Type B pancreatic cell (in vitro differentiated cells): ENCODE data around the gene CBARP. TPM values are rescaled to one million over a fixed set of nuclear protein-coding genes. Genes with fewer than 3 reads are reported as not detected.

Experiments
- DNase-seq: peaks from one replicate; pipeline ENCODE4 v3.0.0; 2021; ENCODE audit warnings: mixed read lengths; ENCODE audit not compliant: unreplicated experiment; ENCODE audit errors: extremely low spot score
- H3K27ac Mint-ChIP-seq: 2 replicates; pipeline ENCODE4 v1.8.0; 2021; ENCODE audit warnings: mild to moderate bottlenecking, mixed read lengths
- H3K27me3 Mint-ChIP-seq: 2 replicates; pipeline ENCODE4 v1.8.0; 2021; ENCODE audit warnings: mixed read lengths
- H3K36me3 Mint-ChIP-seq: 2 replicates; pipeline ENCODE4 v1.8.0; 2021; ENCODE audit warnings: mixed read lengths
- H3K4me1 Mint-ChIP-seq: one replicate; pipeline ENCODE4 v1.8.0; 2021; ENCODE audit warnings: mixed read lengths; ENCODE audit not compliant: unreplicated experiment
- H3K4me3 Mint-ChIP-seq: 2 replicates; pipeline ENCODE4 v1.8.0; 2021; ENCODE audit warnings: mild to moderate bottlenecking, mixed read lengths
- H3K9me3 Mint-ChIP-seq: 2 replicates; pipeline ENCODE4 v1.8.0; 2021; ENCODE audit warnings: mixed read lengths
- total RNA-seq: library from RNA; stranded (reverse); gene quantifications from 2 replicates; pipeline ENCODE4 v1.2.1, GENCODE V29; 2021; ENCODE audit warnings: low replicate concordance
- TF ChIP-seq, protein P1 (sequence below): fragments of 200-600 bp; sonication (generic); conservative IDR thresholded peaks from 2 replicates; pipeline ENCODE4 v1.5.0; 2021; ENCODE audit warnings: antibody characterized with exemption, mild to moderate bottlenecking

CBARP gene
- total RNA-seq, 1 donor from 2014 or later = 10.8 TPM

DNA sequence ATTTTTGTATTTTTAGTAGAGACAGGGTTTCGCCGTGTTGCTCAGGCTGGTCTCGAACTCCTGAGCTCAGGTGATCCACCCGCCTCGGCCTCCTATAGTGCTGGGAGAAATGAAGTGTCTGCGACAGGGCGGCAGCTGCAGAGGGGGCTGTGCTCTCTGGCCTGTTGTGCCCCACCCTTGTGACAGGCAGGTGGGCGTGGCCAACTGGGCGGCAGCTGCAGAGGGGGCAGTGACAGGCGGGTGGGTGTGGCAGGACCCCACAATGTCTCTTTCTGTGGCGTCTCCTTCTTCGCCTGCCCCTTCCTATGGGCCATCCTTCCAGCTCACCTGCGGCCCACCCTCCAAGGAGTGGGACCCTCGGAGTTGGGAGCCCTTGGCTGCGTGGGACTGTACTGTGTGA, 20.4 kb downstream of the CBARP start:
- H3K27me3 Mint-ChIP-seq = no peaks in the 10 kb centered on the region
- DNase-seq = no peak
- peaks cover 5% of the 10 kb centered on the region for H3K36me3 Mint-ChIP-seq
- H3K4me1 Mint-ChIP-seq = peaks cover 11% of the 10 kb centered on the region
- H3K4me3 Mint-ChIP-seq = no peak overlapping the region
- TF ChIP-seq, protein P1, sequence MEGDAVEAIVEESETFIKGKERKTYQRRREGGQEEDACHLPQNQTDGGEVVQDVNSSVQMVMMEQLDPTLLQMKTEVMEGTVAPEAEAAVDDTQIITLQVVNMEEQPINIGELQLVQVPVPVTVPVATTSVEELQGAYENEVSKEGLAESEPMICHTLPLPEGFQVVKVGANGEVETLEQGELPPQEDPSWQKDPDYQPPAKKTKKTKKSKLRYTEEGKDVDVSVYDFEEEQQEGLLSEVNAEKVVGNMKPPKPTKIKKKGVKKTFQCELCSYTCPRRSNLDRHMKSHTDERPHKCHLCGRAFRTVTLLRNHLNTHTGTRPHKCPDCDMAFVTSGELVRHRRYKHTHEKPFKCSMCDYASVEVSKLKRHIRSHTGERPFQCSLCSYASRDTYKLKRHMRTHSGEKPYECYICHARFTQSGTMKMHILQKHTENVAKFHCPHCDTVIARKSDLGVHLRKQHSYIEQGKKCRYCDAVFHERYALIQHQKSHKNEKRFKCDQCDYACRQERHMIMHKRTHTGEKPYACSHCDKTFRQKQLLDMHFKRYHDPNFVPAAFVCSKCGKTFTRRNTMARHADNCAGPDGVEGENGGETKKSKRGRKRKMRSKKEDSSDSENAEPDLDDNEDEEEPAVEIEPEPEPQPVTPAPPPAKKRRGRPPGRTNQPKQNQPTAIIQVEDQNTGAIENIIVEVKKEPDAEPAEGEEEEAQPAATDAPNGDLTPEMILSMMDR = no peak
- no peak overlapping the region for H3K27ac Mint-ChIP-seq
- H3K9me3 Mint-ChIP-seq = no peaks in the 10 kb centered on the region

DNA sequence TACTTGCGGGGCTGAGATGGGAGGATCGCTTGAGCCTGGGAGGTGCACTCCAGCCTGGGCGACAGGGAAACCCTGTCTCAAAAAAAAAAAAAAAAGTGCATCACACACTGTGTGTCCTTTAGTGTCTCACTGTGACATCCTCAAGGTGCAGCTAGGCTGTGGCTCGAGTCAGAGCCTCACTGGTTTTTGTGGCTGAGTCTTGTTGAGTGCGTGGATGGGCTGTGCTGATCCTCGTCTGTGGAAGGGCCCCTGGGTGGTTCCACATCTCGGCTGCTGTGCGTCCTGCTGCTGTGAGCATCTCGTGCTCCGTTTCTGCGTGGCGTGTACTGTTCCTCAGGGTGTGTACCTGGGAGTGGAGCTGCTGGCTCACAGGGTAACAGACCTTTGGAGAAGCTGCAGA, 21.0 kb downstream of the CBARP start:
- H3K27ac Mint-ChIP-seq = no peak overlapping the region

DNA sequence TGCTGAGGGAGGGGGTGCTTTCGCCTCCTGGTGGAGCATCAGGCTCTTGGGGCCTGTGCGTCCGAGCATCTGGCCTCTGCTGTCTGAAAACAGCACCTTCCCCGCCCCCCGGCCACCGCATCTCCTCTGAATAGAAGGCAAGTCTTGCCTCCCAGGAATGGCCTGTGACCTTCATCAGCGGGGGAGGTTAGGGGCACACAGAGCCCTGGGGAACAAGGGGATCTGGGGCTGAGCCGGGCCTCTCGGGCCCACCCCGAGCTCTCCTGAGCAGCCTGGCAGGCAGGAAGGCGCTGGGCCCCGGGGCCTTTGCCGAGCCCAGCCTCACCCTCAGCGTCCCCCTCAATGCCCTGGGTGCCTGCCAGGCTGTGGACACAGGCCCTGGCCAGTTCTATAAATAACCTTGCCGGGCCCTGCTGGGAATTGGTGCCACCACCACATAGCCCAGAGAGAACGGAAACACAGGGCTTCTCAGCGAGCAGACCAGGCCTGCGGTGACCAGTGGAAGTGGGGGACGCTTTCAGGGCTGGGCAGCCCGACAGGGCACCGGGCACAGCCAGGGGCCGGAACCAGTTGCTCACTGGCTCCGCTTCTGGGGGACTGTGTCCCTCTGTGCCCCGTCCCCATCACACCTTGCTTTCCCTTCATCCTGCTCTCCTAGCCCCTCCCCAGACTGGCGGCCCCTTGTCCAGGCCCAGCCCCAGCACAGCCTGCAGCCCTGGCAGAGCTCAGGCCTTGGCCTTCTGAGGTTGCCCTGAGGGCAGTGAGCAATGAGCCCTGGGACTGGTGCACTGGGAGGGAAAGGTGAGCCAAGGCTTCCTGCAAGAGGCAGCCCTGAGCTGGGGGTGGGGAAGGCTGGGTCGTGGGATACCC, 22.7 kb downstream of the CBARP start:
- Mint-ChIP-seq H3K27ac (no peak overlapping the region), H3K36me3 (peaks cover 8% of the 10 kb centered on the region), H3K9me3 (no peaks in the 10 kb centered on the region), H3K4me3 (no peak overlapping the region), H3K27me3 (no peaks in the 10 kb centered on the region), H3K4me1 (peaks cover 15% of the 10 kb centered on the region)
- DNase-seq = no peak
- TF ChIP-seq, protein P1 = no peak

More for the DNA sequence above, 21.0 kb downstream of the CBARP start:
- no peak for DNase-seq
- Mint-ChIP-seq H3K36me3 (peaks cover 5% of the 10 kb centered on the region), H3K9me3 (no peaks in the 10 kb centered on the region), H3K4me3 (no peak overlapping the region), H3K27me3 (no peaks in the 10 kb centered on the region), H3K4me1 (peaks cover 12% of the 10 kb centered on the region)
- TF ChIP-seq, protein P1 = no peak

DNA sequence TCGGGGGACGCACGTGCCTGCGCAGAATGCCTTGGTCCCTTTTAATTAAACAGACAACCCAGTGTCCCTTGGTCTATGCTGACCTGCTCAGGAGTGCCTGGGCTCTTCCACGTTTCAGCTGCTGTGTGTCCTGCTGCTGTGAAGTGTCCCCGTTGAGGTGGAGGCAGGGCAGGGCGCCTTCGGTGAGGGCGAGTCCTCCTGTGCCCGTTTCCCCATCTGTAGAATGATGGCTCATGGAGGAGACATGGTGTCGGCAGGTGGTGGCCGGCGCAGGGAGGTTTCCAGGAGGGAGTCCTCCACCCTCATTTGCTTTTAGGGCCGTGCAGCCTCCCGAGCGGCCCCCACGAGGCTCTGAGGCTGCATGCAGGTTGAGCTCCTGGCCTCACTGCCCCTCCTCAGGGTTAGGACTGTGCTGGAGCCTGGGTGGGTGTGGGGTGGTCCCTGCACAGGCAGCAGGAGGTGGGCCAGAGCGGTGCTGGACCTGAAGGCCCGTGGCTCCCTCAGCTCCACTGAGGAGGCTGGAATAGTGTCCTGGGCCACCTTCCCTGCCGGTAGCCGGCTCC, 23.4 kb downstream of the CBARP start:
- Mint-ChIP-seq H3K36me3 (peaks cover 8% of the 10 kb centered on the region), H3K27ac (peak overlapping the region; percentile 88), H3K9me3 (no peaks in the 10 kb centered on the region), H3K27me3 (no peaks in the 10 kb centered on the region), H3K4me3 (no peak overlapping the region), H3K4me1 (peaks cover 15% of the 10 kb centered on the region)
- DNase-seq = no peak
- TF ChIP-seq, protein P1 = no peak

DNA sequence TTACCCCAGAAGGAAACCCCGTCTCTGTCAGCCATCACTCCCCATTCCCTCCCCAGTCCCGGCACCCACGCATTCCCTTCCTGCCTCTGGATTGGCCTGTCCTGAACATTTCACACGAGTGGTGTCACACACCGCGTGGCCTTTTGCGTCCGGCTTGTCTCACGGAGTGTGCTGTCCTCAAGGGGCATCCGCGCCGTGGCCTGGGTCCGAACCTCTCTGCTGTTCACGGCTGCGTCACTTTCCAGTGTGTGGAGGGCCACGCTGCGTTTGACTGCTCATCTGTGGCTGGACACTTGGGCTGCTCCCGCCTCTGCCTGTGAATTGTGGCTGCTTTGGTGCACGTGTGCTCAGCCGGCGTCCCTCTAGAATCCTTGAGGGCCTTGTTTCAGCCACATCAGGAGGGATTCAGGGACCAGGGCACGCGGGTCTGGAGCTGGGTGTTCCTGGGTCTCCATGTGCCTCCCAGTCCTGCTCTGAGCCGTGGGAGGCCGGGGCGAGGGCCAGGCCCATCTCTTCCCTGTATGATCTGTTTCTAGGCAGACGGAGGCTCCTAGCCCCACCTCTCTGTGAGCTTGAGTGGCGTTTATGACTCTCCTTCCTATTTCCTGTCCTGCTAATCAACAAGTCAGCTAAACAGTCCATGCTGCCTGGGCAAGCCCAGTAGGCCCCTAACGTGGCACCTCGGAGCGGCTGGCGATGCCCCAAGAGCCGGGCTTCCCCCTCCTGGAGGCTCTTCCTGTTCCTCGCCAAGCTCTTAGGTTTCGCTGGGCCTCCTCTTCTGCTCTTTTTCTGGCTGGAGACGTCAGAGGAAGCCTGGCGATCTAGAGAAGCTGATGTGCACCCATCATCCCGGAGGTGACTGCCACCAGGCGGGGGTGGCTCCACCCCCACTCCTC, 24.2 kb downstream of the CBARP start:
- TF ChIP-seq, protein P1 = no peak
- Mint-ChIP-seq H3K36me3 (peaks cover 8% of the 10 kb centered on the region), H3K4me3 (peak overlapping the region; percentile 70), H3K4me1 (peaks cover 15% of the 10 kb centered on the region), H3K27me3 (no peaks in the 10 kb centered on the region), H3K9me3 (no peaks in the 10 kb centered on the region), H3K27ac (peak overlapping the region; percentile 88)
- peak; percentile 64 for DNase-seq
